Measurements from ENCODE around the gene RAB11FIP4.

DNA sequence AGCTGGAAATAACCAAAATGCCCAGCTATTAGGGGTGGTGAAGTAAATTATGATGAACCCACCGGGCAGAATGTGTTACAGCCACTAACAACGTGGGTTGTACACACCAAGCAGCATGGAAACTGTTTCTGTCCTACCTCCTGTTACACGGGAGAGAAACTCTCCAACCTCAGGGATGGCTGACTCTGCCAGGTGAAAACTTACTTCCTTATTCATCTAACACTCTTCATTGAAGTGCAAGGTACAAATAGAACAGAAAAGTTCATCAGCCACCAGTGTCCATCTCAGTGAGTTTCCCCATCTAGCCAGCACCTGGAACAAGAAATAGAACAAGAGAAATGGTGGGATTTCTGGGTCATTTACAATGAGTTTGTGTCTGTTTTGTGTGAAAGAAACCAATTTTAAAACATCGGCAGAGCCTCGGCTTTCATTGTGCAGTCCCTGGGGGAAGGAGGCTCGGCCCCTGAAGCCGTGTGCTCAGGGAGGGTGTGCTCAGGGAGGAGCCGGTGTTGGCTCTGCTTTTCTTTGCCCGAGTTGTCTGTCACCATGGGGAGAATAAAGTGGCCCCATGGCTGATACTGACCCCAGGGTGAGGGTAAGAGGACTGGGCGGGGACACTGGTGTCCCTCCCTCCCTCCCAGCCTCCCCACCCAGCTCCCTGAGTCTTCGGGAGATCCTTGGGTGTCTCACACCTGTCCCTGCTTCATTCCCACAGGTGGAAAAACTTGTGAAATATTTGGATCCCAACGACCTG lies 39.8 kb downstream of the RAB11FIP4 start:
- TF ChIP-seq POLR2A (IDR thresholded peaks at IDR 0.05) (no peak), POLR2AphosphoS5 (IDR thresholded peaks at IDR 0.05) (no peak)
- TF ChIP-seq, protein P1, sequence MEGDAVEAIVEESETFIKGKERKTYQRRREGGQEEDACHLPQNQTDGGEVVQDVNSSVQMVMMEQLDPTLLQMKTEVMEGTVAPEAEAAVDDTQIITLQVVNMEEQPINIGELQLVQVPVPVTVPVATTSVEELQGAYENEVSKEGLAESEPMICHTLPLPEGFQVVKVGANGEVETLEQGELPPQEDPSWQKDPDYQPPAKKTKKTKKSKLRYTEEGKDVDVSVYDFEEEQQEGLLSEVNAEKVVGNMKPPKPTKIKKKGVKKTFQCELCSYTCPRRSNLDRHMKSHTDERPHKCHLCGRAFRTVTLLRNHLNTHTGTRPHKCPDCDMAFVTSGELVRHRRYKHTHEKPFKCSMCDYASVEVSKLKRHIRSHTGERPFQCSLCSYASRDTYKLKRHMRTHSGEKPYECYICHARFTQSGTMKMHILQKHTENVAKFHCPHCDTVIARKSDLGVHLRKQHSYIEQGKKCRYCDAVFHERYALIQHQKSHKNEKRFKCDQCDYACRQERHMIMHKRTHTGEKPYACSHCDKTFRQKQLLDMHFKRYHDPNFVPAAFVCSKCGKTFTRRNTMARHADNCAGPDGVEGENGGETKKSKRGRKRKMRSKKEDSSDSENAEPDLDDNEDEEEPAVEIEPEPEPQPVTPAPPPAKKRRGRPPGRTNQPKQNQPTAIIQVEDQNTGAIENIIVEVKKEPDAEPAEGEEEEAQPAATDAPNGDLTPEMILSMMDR (IDR thresholded peaks at IDR 0.05): no peak

Data from breast epithelium (tissue), 3 donors.